GM18508 (cell line): ENCODE results near the gene TMEM11.
A peak's percentile ranks its signal among the peaks of the same experiment; 100 is the strongest.

Experiments used
- ATAC-seq: cut with Tn5 transposase; IDR thresholded peaks from one replicate; pipeline ENCODE4 v1.9.1; 2021; ENCODE audit warnings: moderate number of reproducible peaks; ENCODE audit not compliant: insufficient read depth, unreplicated experiment

TMEM11 gene

DNA sequence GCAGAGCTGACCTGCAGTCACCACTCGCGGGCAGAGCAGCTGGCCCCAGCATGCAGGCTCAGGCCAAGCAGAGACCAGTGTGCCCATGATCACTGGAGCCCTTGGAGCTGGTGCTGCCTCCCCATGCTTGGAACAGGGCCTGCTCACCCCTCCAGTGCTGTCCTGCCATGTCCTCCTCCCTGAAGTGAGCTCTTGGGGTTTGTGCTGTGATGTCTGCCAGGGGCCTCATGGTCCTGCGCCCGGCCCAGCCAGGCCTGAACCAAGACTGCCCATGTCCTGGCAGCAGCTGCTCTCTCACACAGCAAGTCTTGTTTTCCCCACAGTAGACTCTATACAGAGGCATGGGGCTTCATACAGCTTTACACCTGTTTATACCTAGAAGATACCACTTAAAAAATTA lies 24.6 kb downstream of the TMEM11 start:
- ATAC-seq, result no peak

DNA sequence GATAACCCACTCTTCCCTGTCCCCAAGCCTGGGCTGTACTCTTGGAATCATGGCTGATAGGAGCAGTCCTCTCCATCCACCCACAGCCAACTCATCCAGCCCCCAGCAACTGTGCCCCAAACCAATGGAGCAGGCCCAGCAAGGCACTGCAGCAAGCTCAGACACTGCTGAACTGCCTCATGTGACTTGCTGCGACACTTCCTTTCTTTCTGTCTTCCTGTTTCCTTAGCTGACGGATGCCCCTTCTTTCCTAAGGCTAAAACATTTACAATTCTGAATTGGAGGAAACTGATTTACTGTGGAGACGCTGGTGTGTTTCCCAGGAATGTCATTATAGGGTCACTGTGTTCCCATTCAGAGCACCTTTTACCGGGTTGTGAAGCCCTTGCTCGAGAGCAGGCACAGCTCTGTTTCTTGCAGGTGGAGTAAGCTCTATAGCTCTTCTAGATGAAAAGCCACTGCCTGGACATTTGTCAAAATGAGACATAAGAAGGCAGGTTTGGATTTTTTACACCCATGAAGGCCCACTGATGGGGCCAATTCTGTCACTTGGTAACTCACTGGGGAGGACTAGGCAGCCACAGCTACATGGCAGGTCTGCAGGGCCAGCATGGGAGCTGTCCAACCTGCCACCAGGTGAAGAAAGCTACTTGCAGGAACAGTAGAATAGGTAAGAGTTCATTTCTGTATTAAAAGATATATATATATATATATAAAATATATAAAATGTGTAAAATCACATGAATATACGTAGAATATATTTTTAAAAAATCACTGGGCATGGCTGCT lies 27.4 kb downstream of the TMEM11 start:
- no peak for ATAC-seq

DNA sequence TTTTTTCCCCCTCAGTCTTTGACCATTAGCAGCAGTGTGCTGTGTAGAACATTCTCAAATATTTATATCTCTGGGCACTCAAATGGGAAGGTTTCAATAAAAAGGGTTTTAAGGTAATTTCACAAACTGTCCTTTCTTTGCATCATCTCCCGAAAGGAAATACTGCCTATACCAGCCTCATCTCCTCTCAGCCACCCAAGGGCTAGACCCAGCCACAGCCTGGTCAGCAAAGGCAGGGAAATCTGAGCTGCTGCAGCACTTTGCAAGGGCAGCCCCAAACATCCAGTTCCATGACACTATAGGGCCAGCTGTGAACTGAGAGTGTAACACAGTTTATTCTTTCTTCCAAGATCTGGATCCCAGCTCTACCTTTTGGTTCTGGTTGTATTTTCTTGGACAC lies 28.9 kb downstream of the TMEM11 start:
- no peak for ATAC-seq

DNA sequence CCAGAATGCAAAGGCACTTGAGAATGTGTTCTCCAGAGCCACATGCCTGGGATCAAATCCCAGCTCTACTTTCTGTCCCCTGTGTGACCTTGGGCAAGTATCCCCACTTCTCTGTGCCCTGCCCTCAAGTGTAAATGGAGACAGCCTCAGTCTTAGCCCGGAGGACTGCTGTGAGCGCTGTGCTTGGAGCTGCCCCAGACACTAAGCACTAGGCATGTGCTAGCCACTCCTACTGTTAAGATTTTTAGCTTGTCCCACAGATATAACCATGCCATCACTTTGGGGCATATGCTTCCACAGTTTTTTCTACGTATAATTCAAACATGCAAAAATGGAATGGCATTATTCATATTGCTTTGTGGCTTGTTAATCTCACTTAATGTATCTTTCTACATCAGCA lies 29.4 kb downstream of the TMEM11 start:
- ATAC-seq, result no peak

DNA sequence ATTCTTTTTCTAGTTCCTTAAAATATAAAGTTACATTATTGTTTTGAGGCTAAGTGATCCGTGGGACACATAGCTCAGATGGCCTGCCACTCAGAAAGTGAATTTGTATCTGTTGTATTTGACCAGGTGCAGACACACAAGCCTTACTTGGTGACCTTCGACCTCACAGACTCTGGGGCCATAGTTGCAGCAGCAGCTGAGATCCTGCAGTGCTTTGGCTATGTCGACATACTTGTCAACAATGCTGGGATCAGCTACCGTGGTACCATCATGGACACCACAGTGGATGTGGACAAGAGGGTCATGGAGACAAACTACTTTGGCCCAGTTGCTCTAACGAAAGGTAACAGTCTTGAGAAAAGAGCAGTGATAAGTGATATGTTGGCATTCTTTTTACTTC lies 30.5 kb downstream of the TMEM11 start:
- no peak for ATAC-seq

DNA sequence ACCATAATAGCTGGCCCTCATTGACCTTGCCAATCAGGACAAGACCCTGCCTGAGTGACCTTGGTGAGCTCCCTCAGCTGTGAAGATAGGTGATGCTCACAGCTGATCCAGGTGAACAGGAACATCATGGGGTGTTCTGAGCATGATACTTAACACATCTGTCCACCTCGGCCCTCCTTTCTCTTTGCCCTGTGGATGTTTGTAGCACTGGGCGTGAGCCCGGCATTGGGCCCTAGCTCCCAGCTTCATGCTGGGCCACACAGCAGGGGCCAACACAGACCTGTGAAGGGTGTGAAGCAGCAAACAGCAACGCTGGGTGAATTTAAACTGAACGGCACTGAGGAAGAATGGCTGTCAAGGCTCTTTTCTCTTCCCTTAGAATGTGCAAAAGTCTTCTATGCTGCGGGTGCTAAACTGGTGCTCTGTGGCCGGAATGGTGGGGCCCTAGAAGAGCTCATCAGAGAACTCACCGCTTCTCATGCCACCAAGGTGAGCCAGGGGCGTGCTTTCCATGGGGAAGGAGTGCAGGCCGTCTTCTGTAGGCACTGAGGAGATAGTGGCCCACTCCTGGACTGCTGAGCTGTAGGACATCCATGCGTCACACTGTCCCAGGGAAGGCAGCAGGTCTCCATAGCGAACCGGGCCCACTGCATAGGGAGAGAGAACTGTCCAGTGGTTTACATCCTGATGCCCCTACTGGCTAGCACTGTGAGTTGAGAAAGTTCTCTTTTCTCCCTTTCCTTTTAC lies 35.9 kb downstream of the TMEM11 start:
- no peak for ATAC-seq

DNA sequence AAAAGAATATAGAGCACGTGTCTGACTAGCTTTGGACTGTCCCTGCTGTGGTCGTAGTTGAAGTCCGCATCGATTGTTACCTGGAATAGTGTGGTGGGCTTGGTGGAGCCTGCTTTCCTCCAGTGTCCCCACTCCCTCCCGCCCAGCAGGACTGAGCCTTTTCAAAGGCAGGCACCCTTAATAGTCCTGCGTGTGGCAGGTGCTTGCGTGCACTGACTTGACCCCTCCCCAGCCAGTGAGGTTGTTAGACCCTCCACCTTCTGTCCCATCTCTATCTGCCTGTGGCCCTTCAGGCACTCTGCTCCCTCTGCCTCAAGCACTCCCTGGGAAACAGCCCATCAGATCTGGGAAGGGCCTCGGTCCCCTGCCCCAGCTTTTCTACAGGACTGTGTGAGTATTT lies 36.6 kb downstream of the TMEM11 start:
- ATAC-seq, result no peak

DNA sequence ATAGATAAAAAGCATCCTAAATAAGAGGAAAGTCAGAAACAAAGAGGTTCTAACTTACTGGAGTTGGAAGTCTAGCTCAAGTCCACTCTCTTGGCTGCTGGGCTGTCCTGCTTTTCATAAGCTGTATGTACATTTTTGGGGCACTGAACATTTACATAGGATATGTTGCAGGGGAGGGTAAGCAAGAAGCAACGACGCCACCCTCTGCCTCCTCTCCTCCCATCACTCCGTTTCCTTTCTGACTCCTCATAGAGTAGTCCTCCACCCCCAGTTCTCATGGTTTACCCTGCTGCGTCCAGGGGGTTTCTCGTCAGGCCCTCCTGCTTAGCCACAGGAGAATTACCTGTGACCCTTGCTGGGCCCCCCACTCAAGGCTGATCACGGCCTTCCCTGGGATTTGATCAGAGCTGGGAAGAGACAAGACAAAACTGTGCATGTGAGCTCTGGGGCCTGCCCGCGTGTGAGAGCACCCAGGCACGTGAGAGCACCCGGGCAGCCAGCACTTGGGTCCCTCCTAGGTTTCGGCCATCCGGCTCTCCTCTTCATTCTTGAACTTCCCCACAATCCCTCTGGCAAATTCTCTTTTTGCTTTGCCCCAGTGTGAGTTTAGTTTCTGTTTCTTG lies 37.1 kb downstream of the TMEM11 start:
- no peak for ATAC-seq

DNA sequence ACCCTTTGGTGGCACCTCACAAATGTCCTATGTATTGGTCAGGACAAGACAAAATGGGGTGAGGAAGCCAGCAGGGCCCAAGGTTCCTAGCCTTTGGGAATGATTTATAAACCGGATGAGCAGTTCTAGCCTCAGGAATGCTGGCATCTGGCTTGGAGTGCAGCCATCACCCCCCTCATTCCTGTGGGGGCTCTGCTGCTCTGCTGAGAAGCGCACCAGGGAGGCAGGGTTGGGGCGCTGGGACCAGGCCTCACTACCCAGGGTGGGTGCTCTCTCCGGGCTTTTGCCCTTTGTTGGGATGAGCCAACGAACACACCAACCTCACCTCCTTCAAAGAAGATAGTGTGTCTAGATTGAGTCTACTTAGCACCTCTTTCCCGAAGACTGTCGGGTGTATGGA lies 39.2 kb downstream of the TMEM11 start:
- ATAC-seq, result no peak

DNA sequence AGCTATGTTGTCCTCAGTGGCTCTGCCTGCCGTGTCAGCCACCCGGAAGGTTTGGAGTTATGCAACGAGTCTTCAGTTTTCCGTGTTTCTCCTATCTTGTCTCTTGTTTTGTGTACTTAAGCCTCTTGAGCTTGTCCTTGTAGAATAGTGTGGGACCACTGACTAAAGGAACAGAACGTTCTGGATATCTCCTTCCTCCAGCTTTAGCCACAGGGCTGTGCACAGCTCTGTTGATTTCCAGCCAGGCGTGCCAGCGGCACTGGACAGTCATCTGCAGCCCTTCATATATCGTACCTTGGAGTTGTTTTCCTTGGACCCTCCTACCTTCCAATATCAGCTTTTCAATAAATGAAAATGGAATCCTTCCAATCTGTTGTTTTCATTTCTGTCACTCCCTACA lies 39.8 kb downstream of the TMEM11 start:
- ATAC-seq, result no peak

DNA sequence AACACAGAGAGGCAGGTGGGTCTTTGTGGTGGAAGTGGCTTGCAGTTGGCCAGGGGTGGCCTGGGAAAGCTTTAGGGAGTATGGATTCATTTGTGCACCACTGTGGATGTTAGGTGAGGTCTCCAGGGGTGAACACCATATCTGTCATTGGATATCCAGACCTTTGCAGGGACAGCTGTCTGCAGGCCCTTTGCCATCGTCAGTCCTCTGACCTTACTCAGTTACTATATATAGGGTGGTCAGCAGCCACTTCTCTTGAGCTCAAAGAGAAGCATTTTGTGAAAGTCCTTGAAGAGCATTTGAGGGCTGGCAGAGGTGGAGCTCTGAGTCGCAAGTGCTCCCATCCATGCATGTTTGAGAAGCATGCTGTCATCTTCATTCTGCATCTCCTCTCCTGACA lies 40.4 kb downstream of the TMEM11 start:
- ATAC-seq, result no peak

DNA sequence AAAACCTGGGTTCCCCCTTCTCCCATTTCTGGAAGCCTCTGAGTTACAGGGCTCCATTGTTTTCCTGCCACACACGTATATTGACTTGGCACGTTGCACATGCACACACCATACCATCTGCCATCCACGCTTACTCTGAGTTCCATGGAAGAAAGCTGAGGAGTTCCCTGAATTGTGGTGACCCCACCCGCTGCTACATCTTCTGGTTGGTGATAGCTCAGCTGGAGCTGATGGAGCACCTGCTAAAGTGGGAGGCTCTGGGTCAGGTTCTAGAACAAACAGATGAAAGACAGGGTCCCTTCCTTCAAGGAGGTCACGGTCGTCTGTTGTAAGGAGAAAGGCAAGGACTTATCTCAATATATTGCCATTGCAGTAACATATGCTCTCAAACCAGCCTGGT lies 41.1 kb downstream of the TMEM11 start:
- ATAC-seq, result no peak

DNA sequence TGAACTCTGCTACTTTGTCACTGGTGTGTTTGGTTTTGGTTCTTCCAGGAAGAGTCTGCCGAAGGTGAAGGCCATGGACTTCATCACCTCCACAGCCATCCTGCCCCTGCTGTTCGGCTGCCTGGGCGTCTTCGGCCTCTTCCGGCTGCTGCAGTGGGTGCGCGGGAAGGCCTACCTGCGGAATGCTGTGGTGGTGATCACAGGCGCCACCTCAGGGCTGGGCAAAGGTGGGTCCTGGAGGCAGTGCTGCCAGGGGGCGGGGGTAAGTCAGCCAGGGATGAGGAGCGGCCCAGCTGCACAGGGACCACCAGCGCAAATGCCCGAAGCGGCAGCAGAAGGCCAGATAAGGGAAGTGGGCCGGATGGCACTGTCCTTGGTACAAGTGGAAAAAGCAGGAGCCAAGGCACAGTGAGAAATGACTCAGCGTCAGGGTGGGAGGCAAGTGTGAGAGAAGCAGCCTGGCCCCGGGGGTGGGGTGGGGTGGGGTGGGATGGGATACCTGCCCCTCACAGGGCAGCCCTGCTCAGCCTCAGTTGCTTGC lies 41.9 kb downstream of the TMEM11 start:
- no peak for ATAC-seq

DNA sequence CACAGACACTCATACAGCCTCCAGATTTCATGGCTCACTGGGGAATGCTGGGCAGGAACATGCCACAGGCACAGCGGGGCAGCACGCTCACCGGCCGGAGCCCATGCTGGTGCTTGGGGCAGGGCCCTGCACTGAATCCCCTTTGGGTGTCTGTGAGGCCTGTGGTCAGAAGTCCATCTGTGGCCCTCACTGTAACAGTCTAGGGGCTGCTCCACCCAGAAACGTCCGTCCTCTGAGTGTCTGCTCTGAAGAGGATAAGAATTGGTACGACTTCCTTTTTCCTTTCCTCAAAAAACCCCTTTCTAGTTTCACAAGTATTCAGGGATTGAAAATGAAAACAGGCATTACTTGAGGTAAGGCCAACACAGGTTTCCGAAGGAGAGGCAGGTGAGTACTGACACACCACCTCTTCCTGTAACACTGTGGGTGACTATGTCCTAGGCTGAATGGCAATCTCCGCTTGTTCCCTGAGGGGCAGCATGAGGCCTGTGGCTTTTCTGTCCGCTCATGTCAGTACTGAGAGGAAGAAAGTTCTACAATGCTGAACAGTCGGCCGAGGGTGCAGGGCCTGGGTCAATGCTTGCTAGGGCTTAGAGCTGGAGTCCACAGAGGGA lies 42.5 kb downstream of the TMEM11 start:
- peak; percentile 76 for ATAC-seq

DNA sequence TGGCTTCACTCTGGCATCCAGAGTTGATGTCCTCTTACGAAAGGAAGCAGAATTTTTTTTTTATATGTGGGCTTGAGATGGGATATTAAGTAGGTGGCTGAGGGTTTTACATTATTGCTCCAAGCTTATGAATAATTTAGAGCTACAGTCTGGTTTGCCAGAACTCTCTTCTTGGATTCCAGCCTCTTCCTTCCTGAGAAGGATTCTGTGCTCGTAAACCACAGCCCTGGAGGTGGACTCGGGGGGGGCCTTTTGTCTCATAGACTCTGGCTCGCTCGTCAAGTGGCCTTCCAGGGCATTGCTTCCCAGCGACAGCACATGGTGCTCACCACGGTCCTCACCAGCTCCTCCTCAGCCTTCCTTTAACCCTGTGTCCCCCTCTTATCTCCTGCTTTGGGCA lies 43.2 kb downstream of the TMEM11 start:
- ATAC-seq, result no peak

DNA sequence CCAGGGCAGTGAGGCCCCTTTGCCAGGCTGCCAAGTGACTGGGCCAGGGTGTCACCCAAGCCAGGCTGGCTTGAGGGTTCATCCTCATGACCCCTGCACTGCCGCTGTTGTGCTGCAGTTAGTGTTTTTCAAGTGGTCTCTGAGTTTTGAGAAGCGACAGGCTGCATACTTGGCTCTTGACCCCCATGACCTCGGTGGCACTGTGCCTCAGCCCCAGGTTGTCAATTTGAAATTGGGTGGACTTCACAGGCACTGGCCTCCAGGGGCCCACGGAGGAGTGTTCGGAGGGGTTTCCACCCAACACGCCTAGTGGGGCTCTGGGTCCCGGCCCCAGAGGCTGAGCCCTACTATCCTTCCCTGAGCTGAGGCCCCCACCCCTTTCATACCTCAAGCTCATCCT lies 44.5 kb downstream of the TMEM11 start:
- ATAC-seq, result no peak

DNA sequence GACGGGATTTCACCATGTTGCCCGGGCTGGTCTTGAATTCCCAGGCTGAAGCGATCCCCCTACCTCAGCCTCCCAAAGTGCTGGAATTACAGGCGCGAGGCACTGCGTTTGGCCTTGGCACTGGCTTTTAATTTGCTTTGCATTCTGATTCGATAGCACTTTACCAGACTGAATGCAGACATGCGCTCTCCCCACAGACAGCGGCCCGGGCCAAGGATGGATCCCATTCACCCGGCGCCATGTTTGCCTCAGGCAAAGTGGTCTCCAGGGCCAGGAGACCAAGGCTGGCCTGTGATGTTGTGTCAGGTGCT lies 45.5 kb downstream of the TMEM11 start:
- no peak for ATAC-seq

DNA sequence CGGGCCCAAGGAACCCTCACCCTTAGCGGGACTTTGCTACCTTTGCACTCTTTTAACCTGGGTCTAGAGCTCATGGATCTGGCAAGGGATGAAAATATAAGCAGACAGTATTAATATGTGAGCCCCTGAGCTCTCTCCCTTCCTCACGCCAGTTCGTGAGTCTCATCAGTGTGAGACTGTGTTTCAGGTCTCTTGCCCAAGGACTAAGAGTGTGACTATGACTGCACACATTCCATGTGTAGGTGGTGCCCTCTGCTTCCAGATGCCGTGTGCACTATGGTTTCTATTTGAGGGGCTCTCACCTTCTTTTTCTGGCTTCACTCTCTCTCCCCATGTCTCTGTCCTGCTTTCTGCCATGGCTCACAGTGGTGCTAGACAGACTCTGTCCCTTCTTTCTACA lies 46.7 kb downstream of the TMEM11 start:
- ATAC-seq, result no peak

DNA sequence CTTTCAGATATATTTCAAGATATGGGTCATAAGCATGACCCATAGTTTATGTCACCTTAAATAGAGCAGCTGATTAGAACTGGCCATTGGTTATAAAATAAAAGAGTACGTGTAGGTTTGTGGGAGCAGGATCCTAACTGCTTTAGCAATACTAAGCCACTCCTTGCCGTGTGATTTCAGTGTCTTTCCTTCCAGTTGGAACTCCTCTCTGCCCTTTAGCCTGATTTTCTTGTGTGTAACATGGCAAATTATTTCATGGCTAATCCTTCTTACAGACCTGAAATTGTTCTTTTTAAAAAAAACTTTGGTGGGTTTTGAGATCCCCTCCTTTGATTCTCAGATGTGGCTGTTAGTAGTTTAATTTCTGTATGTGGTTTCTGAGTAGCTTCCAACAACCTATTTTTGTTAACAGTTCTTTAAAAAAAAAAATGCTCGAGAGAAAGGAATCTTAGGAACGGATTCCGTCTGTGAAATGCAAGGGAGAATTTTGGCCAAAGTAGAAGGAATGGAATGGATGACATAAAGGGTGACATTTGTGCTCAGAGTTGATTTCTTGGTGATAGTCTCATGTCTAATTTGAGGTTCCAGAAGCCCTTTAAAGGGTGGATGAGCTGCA lies 47.3 kb downstream of the TMEM11 start:
- ATAC-seq, result no peak

DNA sequence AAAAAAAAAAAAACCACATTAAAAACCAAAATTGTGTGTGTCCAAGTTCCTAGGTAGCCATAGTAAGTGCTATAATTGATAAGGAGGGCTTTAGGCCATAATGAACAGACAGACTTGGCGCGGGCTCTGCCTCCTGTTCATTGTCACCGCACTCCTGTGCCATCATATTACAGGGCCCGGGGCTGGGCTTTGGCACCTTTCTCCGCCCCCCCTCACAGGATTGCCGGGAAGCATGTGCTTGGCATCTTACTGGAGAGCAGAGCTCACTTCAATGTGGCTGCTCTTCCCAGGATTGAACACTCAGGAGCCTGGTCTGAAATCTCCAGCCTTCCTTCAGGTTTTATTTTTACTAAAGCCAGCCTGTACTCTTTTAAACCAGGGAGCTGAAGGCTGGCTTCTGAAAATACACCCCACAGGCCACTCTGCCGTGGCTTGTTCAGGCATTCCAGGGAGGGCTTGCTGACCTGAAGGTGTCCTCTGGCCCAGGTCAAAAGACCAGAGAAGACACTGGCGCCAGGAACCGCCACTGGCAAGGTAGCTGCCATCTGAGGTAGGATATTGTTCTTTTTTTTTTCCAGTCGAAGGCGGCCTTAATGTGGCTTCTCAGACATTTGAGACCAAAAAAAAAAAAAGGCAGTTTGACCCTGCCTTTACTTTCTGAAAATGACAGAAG lies 47.9 kb downstream of the TMEM11 start:
- no peak for ATAC-seq
